HepG2 (cell line): Measurements from ENCODE around the gene SAA2. TPM values are rescaled to one million over a fixed set of nuclear protein-coding genes. Genes with fewer than 3 reads are reported as not detected.

Experiments
- JARID2 ChIP-seq: sonication (generic); formaldehyde crosslinking; IDR thresholded peaks from 2 replicates; pipeline ENCODE4 v1.8.1; 2023; ENCODE audit warnings: missing genetic modification reagents, inconsistent platforms; ENCODE audit not compliant: insufficient replicate concordance
- PRDM15 ChIP-seq: sonication (generic); formaldehyde crosslinking; IDR thresholded peaks from 2 replicates; pipeline ENCODE4 v1.4.0; 2020; ENCODE audit warnings: missing genetic modification reagents
- PTBP1 ChIP-seq: fragments of 200-400 bp; formaldehyde crosslinking; IDR thresholded peaks from 2 replicates; pipeline ENCODE4 v1.6.1; 2018; ENCODE audit warnings: low read length, low read depth; ENCODE audit not compliant: poor library complexity, severe bottlenecking
- RARA ChIP-seq: IDR thresholded peaks from 2 replicates; pipeline ENCODE4 v1.6.1; 2016; ENCODE audit warnings: missing genetic modification reagents, missing compliant biosample characterization
- SKIL ChIP-seq: sonication (generic); formaldehyde crosslinking; IDR thresholded peaks from 2 replicates; pipeline ENCODE4 v1.8.0; 2022; ENCODE audit warnings: missing genetic modification reagents, mild to moderate bottlenecking, moderate library complexity, borderline replicate concordance
- ZGPAT ChIP-seq: IDR thresholded peaks from 2 replicates; pipeline ENCODE4 v1.6.1; 2016; ENCODE audit warnings: mild to moderate bottlenecking
- ZNF556 ChIP-seq: sonication (generic); formaldehyde crosslinking; IDR thresholded peaks from 2 replicates; pipeline ENCODE4 v1.4.0; 2020; ENCODE audit warnings: mild to moderate bottlenecking, missing genetic modification reagents, borderline replicate concordance
- ZNF652 ChIP-seq: IDR thresholded peaks from 2 replicates; pipeline ENCODE4 v1.6.1; 2016; ENCODE audit warnings: low read depth, borderline replicate concordance
- polyA plus RNA-seq, 8 experiments: library from polyadenylated mRNA; depleted of rRNA in 3 of 8; stranded (reverse) in 7 of 8; unstranded in 1 of 8; fragments of >200 nt; fragmentation: Illumina TruSeq in 4 of 8; extraction: Trizol in 4 of 8; gene quantifications; 2 replicates each; pipeline versions ENCODE4 v1.2.1 to v1.2.3, GENCODE V29; 2011 to 2016; ENCODE audit warnings: low read depth in 4 of 8, missing spikeins in 1 of 8, mixed read lengths in 1 of 8; ENCODE audit not compliant: insufficient read depth in 1 of 8
- total RNA-seq, 5 experiments: library from RNA; depleted of rRNA; stranded (reverse); fragments of >200 nt; fragmentation: Illumina TruSeq; extraction: Trizol; gene quantifications; 2 replicates each; pipeline ENCODE4 v1.2.3, GENCODE V29; 2016; ENCODE audit warnings: low read depth in 1 of 5

The SAA2 gene
- total and polyA plus RNA-seq, 2 of the 13 experiments (the other 11 are each of a cell fraction or from before 2014, with no cell fraction given) = 0.27 TPM; not detected in 1

GRCh38 chr11:18204220-18204619 lies 44.2 kb downstream of the SAA2 start (continued):
- TF ChIP-seq ZGPAT = no peak
- TF ChIP-seq PRDM15 (CRISPR knock-in tag) = no peak
- no peak for TF ChIP-seq JARID2
- TF ChIP-seq RARA (CRISPR knock-in tag) = no peak
- TF ChIP-seq ZNF652 (CRISPR knock-in tag) = no peak
- no peak for TF ChIP-seq SKIL (CRISPR knock-in tag)
- no peak for TF ChIP-seq ZNF556 (CRISPR knock-in tag)
- no peak for TF ChIP-seq PTBP1
